Measurements from ENCODE around the gene ADAMTS18.

DNA sequence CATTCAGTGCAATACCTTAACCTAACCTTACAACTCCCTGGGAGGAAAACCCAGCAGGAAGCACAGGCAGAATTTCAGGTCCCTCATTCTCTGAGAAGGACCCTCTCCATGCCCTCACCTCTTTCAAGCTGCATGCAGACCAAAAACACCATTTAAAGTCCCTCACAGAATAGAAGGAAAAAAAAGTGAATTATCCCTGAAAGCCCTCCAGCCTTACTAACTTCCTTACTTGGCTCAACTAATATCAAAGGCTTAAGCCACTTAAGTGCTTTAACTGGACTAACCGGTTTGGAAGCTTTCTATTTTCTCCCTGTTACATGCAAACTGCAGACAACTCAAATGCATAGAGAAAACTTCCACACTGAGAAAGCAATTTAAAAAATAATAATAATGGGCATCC lies 60.5 kb downstream of the ADAMTS18 start:
- no peak for TF ChIP-seq CTCF (IDR thresholded peaks at IDR 0.05)
- TF ChIP-seq POLR2A (IDR thresholded peaks at IDR 0.05), result no peak
- no peak for TF ChIP-seq EP300 (IDR thresholded peaks at IDR 0.05)

Data from stomach (tissue), 4 donors.